GM10248 (cell line): ENCODE measurements around the gene IL1R2.

Experiments
- CTCF ChIA-PET: fragments of 300-600 bp; sonication (Branson Sonifier 250); formaldehyde crosslinking; extraction: SDS; loops from one replicate; lab custom pipeline; 2021; ENCODE audit warnings: antibody characterized with exemption; lab: Yijun Ruan, JAX
- POLR2A ChIA-PET: fragments of 350-650 bp; sonication (Branson Sonifier 250); formaldehyde crosslinking; extraction: SDS; loops from one replicate; lab custom pipeline; 2020; ENCODE audit warnings: antibody characterized with exemption; lab: Yijun Ruan, JAX
- DNase-seq: peaks from one replicate; pipeline ENCODE4 v3.0.0; 2012; ENCODE audit errors: extremely low spot score
- CTCF ChIP-seq: IDR thresholded peaks from 2 replicates; pipeline ENCODE4 v1.5.1; 2012; ENCODE audit warnings: mild to moderate bottlenecking, low read depth; ENCODE audit errors: extremely low read depth, missing control alignments, control extremely low read depth

IL1R2 gene

GRCh38 chr2:101985793-101986164 lies 6.0 kb upstream of the IL1R2 start:
- POLR2A ChIA-PET = no interaction called here
- CTCF ChIA-PET = no interaction called here
- TF ChIP-seq CTCF = no peak
- DNase-seq = no peak

- DNase-seq = no peak
- ChIA-PET CTCF (no interaction called here), POLR2A (no interaction called here)
- TF ChIP-seq CTCF = no peak
Observed at GRCh38 chr2:101986376-101986775, 5.4 kb upstream of the IL1R2 start.

- ChIA-PET POLR2A (no interaction called here), CTCF (interaction anchor here (1.1 to 2.2 kb wide), 3 partner anchors 7 to 254 kb away, joined by 3 to 7 read pairs (median 7); no protein-coding TSS in a partner anchor)
- no peak for TF ChIP-seq CTCF
- DNase-seq = no peak
Observed at GRCh38 chr2:101986804-101987740, 4.7 kb upstream of the IL1R2 start.

- no peak for DNase-seq
- POLR2A ChIA-PET = no interaction called here
- CTCF ChIA-PET = interaction anchor here (1.1 to 2.2 kb wide), 4 partner anchors 8 to 253 kb away, joined by 3 to 7 read pairs (median 6); no protein-coding TSS in a partner anchor
- TF ChIP-seq CTCF = no peak
Observed at GRCh38 chr2:101987832-101988231, 3.9 kb upstream of the IL1R2 start.

- TF ChIP-seq CTCF = no peak
- no peak for DNase-seq
- CTCF ChIA-PET = interaction anchor here (1.1 to 2.2 kb wide), 4 partner anchors 9 to 252 kb away, joined by 3 to 7 read pairs (median 6); no protein-coding TSS in a partner anchor
- POLR2A ChIA-PET = no interaction called here
Observed at GRCh38 chr2:101988541-101988940, 3.2 kb upstream of the IL1R2 start.

GRCh38 chr2:101989740-101990460 lies 1.9 kb upstream of the IL1R2 start:
- POLR2A ChIA-PET = no interaction called here

More at GRCh38 chr2:101989740-101990460, 1.9 kb upstream of the IL1R2 start:
- CTCF ChIA-PET = interaction anchor here (1.1 to 1.4 kb wide), 2 partner anchors 10 to 251 kb away, joined by 4 to 5 read pairs; no protein-coding TSS in a partner anchor
- DNase-seq = no peak
- TF ChIP-seq CTCF = no peak
